Measurements from ENCODE around the gene ZNF836.
"Not testable (repeated sequence)": the region's sequence is repeated elsewhere in the genome, so short reads cannot be mapped to it uniquely, and the experiment has no call there.

The ZNF836 gene

GRCh38 chr19:52211926-52212571, 40.6 kb upstream of the ZNF836 start:
- no peak overlapping the region for H3K4me3 ChIP-seq (replicated peaks; ENCODE audit: insufficient read depth, low read length)
- no peaks in the 10 kb centered on the region for H3K27me3 ChIP-seq (ENCODE audit: insufficient read depth, poor library complexity, severe bottlenecking)
- no peak for DNase-seq (ENCODE audit: low read depth in 1 of 2, low spot score in 1 of 2)
- no peak for TF ChIP-seq CTCF (IDR thresholded peaks at IDR 0.05; ENCODE audit: insufficient read depth, low read length)
- TF ChIP-seq SPI1 (IDR thresholded peaks at IDR 0.05; ENCODE audit: borderline replicate concordance, low read depth) = no peak
- TF ChIP-seq REST (IDR thresholded peaks at IDR 0.05; ENCODE audit: insufficient replicate concordance, low read depth) = no peak
- no peak for TF ChIP-seq GABPA (IDR thresholded peaks at IDR 0.05; ENCODE audit: low read depth)
- no peak for TF ChIP-seq POLR2AphosphoS5 (IDR thresholded peaks at IDR 0.05; ENCODE audit: low read depth)
- H3K27ac ChIP-seq (replicated peaks) = no peak overlapping the region

- no peak overlapping the region for H3K4me3 ChIP-seq (replicated peaks; ENCODE audit: insufficient read depth, low read length)
- no peak overlapping the region for H3K27ac ChIP-seq (replicated peaks)
- TF ChIP-seq GABPA (IDR thresholded peaks at IDR 0.05; ENCODE audit: low read depth) (no peak), CTCF (IDR thresholded peaks at IDR 0.05; ENCODE audit: insufficient read depth, low read length) (no peak), POLR2AphosphoS5 (IDR thresholded peaks at IDR 0.05; ENCODE audit: low read depth) (no peak)
- H3K27me3 ChIP-seq (ENCODE audit: insufficient read depth, poor library complexity, severe bottlenecking) = no peaks in the 10 kb centered on the region
- no peak for DNase-seq (ENCODE audit: low read depth in 1 of 2, low spot score in 1 of 2)
Observed at GRCh38 chr19:52211203-52211602, 39.8 kb upstream of the ZNF836 start.

GRCh38 chr19:52206481-52206880, 35.1 kb upstream of the ZNF836 start:
- DNase-seq (ENCODE audit: low read depth in 1 of 2, low spot score in 1 of 2) = no peak
- H3K27ac ChIP-seq (replicated peaks) = no peak overlapping the region
- TF ChIP-seq POLR2AphosphoS5 (IDR thresholded peaks at IDR 0.05; ENCODE audit: low read depth) = no peak
- no peak for TF ChIP-seq GABPA (IDR thresholded peaks at IDR 0.05; ENCODE audit: low read depth)
- no peak for TF ChIP-seq SPI1 (IDR thresholded peaks at IDR 0.05; ENCODE audit: borderline replicate concordance, low read depth)
- no peak for TF ChIP-seq CTCF (IDR thresholded peaks at IDR 0.05; ENCODE audit: insufficient read depth, low read length)
- no peak for TF ChIP-seq REST (IDR thresholded peaks at IDR 0.05; ENCODE audit: insufficient replicate concordance, low read depth)

GRCh38 chr19:52200755-52201391, 29.5 kb upstream of the ZNF836 start:
- not testable (repeated sequence) for DNase-seq (ENCODE audit: low read depth in 1 of 2, low spot score in 1 of 2); H3K27me3 ChIP-seq (ENCODE audit: insufficient read depth, poor library complexity, severe bottlenecking); H3K27ac ChIP-seq (replicated peaks); H3K4me3 ChIP-seq (replicated peaks; ENCODE audit: insufficient read depth, low read length)

More at GRCh38 chr19:52206481-52206880, 35.1 kb upstream of the ZNF836 start:
- Histone ChIP-seq H3K27me3 (ENCODE audit: insufficient read depth, poor library complexity, severe bottlenecking) (no peaks in the 10 kb centered on the region), H3K4me3 (replicated peaks; ENCODE audit: insufficient read depth, low read length) (no peak overlapping the region)
